Gastroesophageal sphincter (tissue), 4 donors: ENCODE measurements around the gene PYGM. TPM values are rescaled to one million over a fixed set of nuclear protein-coding genes. Genes with fewer than 3 reads are reported as not detected.

Experiments used
- ATAC-seq: fragments of 150-250 bp; one replicate; pipeline ENCODE4 v1.9.1; 2016; ENCODE audit warnings: mild to moderate bottlenecking, moderate library complexity
- H3K27ac ChIP-seq, 4 donors: fragments of 200-600 bp; sonication (generic) in 3 of 4; 1 replicate in 3 of 4; 2 replicates in 1 of 4; pipeline ENCODE4 v1.5.1; 2016 to 2019
- H3K27me3 ChIP-seq: fragments of 200-600 bp; sonication (generic); one replicate; pipeline ENCODE4 v1.5.1; 2019
- H3K36me3 ChIP-seq, 2 donors: fragments of 200-600 bp; sonication (generic); one replicate each; pipeline ENCODE4 v1.5.1; 2019; ENCODE audit warnings: control low read depth in 1 of 2
- H3K4me1 ChIP-seq, 3 donors: fragments of 200-600 bp; sonication (generic); 1 replicate in 2 of 3; 2 replicates in 1 of 3; pipeline ENCODE4 v1.5.1; 2016 to 2019; ENCODE audit warnings: control low read depth in 2 of 3
- H3K4me3 ChIP-seq, 2 donors: fragments of 200-600 bp; sonication (generic); one replicate each; pipeline ENCODE4 v1.5.1; 2019; ENCODE audit warnings: mild to moderate bottlenecking in 1 of 2, moderate library complexity in 1 of 2
- H3K9me3 ChIP-seq, 3 donors: fragments of 200-600 bp; sonication (generic); one replicate each; pipeline ENCODE4 v1.5.1; 2017 to 2019; ENCODE audit warnings: control low read depth in 2 of 3
- EP300 ChIP-seq: sonication (generic); formaldehyde crosslinking; IDR thresholded peaks from one replicate; pipeline ENCODE4 v1.6.1; 2017; ENCODE audit warnings: antibody characterized with exemption, mild to moderate bottlenecking
- POLR2A ChIP-seq, 2 donors: fragments of 450-650 bp; IDR thresholded peaks; one replicate each; pipeline ENCODE4 v1.6.1; 2017; ENCODE audit warnings: antibody characterized with exemption in 2 of 2, mild to moderate bottlenecking in 2 of 2, moderate library complexity in 1 of 2
- POLR2AphosphoS5 ChIP-seq: sonication (generic); formaldehyde crosslinking; IDR thresholded peaks from one replicate; pipeline ENCODE4 v1.6.1; 2017; ENCODE audit warnings: antibody characterized with exemption
- WGBS, 2 donors: methylation state at CpG; one replicate each; pipeline ENCODE4 v1.1.5; 2018; ENCODE audit warnings: low coverage in 1 of 2; 5-methylcytosine and 5-hydroxymethylcytosine counted together
- total RNA-seq, 4 donors: library from RNA; depleted of rRNA; stranded (reverse); fragments of >200 nt; gene quantifications; one replicate each; pipeline ENCODE4 v1.1.0, GENCODE V29; 2016
- TF ChIP-seq, protein P1 (sequence below), 4 experiments: fragments of 200-600 bp in 2 of 4; fragments of 450-650 bp in 2 of 4; sonication (generic) in 1 of 4; IDR thresholded peaks; one replicate each; pipeline ENCODE4 v1.5.1; 2017 to 2019; ENCODE audit warnings: antibody characterized with exemption in 4 of 4, mild to moderate bottlenecking in 2 of 4, moderate library complexity in 2 of 4

The PYGM gene
- total RNA-seq, 4 donors from 2014 or later, result 10.5 to 55.2 (median 32.8) TPM

DNA sequence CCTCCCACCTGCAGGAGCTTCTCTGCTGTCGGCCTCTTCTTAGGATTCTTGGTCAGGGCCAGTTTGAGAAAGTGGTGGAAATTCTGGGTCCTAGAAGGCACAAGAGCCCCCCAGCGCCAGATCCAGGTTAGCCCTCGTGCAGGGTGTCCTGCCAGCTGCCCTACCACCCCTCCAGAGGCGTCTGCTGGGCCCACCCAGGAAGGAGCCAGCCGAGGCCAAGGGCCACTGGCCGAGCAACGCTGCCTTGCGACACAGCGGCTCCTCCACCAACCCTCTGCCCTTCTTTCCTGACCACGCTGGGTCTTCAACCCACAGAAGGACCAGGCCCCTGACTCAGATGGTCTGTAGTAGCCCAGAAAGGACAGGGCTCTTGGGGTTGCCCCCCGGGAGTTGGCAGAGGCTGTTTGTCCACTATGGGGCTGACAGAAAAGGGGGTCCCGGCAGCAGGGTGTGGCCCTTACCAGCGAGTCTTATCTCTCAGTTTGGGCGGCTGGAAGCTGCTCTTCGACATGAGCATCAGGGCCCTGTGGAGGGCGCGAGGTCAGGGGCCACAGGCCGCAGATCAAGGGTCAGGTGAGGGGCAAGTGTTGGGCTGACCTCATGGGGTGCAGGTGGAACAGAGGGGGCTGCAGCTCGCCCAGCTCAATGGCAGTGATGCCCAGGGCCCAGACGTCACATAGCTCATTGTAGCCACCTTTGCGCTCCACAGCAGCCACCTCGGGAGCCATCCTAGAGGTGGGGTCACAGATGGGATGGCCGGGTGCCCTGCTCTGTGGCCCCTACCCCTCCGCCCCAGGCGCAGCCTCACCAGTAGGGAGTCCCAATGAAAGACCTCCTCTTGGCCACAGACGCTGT, 40.8 kb upstream of the PYGM start:
- no peak for TF ChIP-seq POLR2AphosphoS5
- no peak for TF ChIP-seq POLR2A (IDR thresholded peaks at IDR 0.05)
- TF ChIP-seq EP300, result no peak
- TF ChIP-seq, protein P1, sequence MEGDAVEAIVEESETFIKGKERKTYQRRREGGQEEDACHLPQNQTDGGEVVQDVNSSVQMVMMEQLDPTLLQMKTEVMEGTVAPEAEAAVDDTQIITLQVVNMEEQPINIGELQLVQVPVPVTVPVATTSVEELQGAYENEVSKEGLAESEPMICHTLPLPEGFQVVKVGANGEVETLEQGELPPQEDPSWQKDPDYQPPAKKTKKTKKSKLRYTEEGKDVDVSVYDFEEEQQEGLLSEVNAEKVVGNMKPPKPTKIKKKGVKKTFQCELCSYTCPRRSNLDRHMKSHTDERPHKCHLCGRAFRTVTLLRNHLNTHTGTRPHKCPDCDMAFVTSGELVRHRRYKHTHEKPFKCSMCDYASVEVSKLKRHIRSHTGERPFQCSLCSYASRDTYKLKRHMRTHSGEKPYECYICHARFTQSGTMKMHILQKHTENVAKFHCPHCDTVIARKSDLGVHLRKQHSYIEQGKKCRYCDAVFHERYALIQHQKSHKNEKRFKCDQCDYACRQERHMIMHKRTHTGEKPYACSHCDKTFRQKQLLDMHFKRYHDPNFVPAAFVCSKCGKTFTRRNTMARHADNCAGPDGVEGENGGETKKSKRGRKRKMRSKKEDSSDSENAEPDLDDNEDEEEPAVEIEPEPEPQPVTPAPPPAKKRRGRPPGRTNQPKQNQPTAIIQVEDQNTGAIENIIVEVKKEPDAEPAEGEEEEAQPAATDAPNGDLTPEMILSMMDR (IDR thresholded peaks at IDR 0.05), result no peak
- ATAC-seq, result no peak
- H3K9me3 ChIP-seq, result no peaks in the 10 kb centered on the region
- H3K27ac ChIP-seq, result peak overlapping the region in 3 of 4 donors; percentile 10 to 92 (median 92)
- H3K27me3 ChIP-seq, result no peaks in the 10 kb centered on the region
- 90 to 100% methylated on average over 1 to 6 of the region's 26 CpGs for WGBS, 2 donors
- H3K36me3 ChIP-seq, result peaks cover 0 to 64% of the 10 kb centered on the region in 2 donors
- H3K4me1 ChIP-seq, result peaks cover 0 to 33% (median 22%) of the 10 kb centered on the region in 3 donors
- H3K4me3 ChIP-seq, result no peak overlapping the region

DNA sequence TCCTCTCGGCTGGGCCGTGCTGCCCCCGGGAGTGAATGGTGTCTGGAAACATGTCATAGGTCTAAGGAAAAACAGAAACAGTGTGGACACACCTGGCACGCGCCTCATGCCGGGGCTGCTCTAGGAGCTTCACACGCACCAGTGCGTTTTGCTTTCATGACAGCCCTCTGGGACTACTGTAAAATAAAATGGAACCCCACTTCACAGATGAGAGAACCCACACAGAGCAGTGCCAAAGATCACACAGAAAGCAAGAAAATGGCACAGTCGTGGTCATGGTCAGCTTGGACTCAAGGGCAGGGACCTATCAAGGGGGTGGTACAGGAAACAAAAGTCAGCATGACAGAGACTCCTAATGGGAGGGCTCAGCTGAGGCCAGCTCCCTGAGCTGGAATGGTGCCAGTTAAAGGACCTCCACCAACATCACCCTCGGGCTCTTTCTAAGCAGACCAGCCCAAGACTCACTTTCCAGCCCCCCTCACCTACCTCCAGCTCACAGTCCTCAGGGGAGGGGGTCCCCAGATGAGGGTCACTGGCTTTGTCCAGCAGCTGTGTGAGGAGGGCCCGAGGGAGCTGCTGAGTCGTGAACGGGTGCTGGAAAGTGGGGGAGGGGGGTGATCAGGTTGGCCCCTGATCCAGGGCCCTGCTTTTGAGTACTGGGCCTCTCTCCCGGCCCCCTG, 40.0 kb upstream of the PYGM start:
- H3K4me3 ChIP-seq, result no peak overlapping the region
- no peak for ATAC-seq
- H3K27ac ChIP-seq, result peak overlapping the region in 2 of 4 donors; percentile 10 to 92
- H3K9me3 ChIP-seq, result no peaks in the 10 kb centered on the region
- H3K36me3 ChIP-seq, result peaks cover 0 to 56% of the 10 kb centered on the region in 2 donors
- WGBS, 2 donors, result 57% methylated on average over 7 of the region's 14 CpGs; no CpG with 5 or more reads in 1 of the 2 donors
- peaks cover 0 to 32% (median 22%) of the 10 kb centered on the region in 3 donors for H3K4me1 ChIP-seq
- TF ChIP-seq POLR2AphosphoS5, result no peak
- TF ChIP-seq, protein P1 (IDR thresholded peaks at IDR 0.05), result no peak
- TF ChIP-seq POLR2A (IDR thresholded peaks at IDR 0.05), result no peak
- TF ChIP-seq EP300, result no peak
- no peaks in the 10 kb centered on the region for H3K27me3 ChIP-seq

DNA sequence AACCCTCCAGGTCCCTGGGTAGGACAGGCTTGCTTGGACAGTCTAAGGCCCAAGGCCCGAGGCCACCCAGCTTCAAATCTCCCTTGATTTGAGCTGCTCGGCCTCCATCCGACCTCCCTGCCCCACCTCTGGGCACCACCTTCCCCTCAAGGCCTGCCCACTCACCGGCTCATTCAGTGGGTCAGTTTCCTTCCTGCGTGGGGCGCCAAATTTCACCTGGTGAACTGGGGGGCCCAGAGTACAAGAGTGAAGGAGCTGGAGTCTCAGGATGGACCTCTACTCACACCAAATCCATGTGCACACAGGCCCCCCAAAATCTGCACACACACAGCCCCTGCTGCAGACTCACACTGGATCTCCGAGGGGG, 39.5 kb upstream of the PYGM start:
- ATAC-seq, result no peak
- no CpG with 5 or more reads among the region's 7 CpGs for WGBS, 2 donors
- no peak overlapping the region for H3K4me3 ChIP-seq
- H3K27me3 ChIP-seq, result no peaks in the 10 kb centered on the region
- H3K4me1 ChIP-seq, result peaks cover 0 to 26% (median 18%) of the 10 kb centered on the region in 3 donors
- H3K9me3 ChIP-seq, result no peaks in the 10 kb centered on the region
- TF ChIP-seq POLR2A (IDR thresholded peaks at IDR 0.05) (no peak), EP300 (no peak), POLR2AphosphoS5 (no peak)
- TF ChIP-seq, protein P1 (IDR thresholded peaks at IDR 0.05), result no peak
- H3K27ac ChIP-seq, result no peak overlapping the region
- peaks cover 0 to 51% of the 10 kb centered on the region in 2 donors for H3K36me3 ChIP-seq

DNA sequence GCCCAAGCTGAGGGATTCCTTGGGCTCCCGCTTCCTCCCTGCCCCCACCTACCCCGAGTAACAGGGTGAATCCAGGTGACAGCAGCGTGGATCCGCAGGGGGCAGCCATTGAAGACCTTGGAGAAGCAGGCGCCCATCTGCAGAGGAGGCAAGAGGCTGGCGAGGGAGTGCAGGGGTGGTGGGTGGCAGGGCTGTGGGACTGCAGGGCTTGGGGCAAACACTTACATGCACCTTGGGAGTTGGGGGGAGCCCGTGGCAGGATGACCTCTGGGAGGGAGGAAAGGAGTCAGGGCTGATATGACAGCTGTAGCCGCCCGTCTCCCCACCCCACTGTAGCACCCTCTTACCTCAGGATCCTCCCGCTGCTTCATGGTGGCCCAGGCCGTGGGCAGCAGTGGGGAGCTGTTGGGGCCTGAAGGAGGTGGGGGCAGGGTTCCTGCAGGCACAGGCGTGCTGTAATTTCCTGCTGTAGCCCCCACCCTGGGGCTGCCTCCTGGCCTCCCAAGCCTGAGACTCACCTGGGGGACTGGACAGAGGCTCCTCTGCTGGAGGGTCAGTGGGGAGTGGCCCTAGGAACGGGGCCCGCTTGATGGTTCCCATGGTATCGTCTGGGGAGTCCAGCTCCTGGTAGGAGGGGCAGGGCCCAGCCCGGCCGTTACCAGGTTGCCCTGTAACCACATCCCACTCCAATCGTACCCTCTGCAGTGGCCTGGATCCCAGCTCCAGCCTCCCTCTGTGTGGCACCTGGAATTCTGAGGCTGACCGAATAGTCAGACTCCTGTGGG, 37.2 kb upstream of the PYGM start:
- Histone ChIP-seq H3K36me3 (peaks cover 0 to 65% of the 10 kb centered on the region in 2 donors), H3K27me3 (no peaks in the 10 kb centered on the region), H3K27ac (no peak overlapping the region), H3K4me1 (peaks cover 0 to 7% (median 4%) of the 10 kb centered on the region in 3 donors), H3K4me3 (no peak overlapping the region), H3K9me3 (no peaks in the 10 kb centered on the region)
- ATAC-seq, result no peak
- 92% methylated on average over 7 of the region's 19 CpGs; no CpG with 5 or more reads in 1 of the 2 donors for WGBS, 2 donors
- TF ChIP-seq EP300, result no peak
- no peak for TF ChIP-seq POLR2AphosphoS5
- no peak for TF ChIP-seq POLR2A (IDR thresholded peaks at IDR 0.05)
- TF ChIP-seq, protein P1 (IDR thresholded peaks at IDR 0.05), result no peak
